NCI-H774 (cell line): ENCODE results near the gene KCNC1.

Experiments used
- DNase-seq: peaks from one replicate; lab custom pipeline; 2025; lab: John Stamatoyannopoulos, UW

Gene KCNC1

GRCh38 chr11:17793642-17794170, 59.1 kb downstream of the KCNC1 start:
- DNase-seq = no peak

GRCh38 chr11:17794981-17795380, 60.4 kb downstream of the KCNC1 start:
- DNase-seq = no peak

GRCh38 chr11:17796154-17796553, 61.6 kb downstream of the KCNC1 start:
- no peak for DNase-seq

GRCh38 chr11:17798253-17798652, 63.7 kb downstream of the KCNC1 start:
- no peak for DNase-seq

GRCh38 chr11:17798716-17799115, 64.1 kb downstream of the KCNC1 start:
- DNase-seq = no peak

GRCh38 chr11:17799147-17799546, 64.6 kb downstream of the KCNC1 start:
- no peak for DNase-seq

GRCh38 chr11:17801166-17801565, 66.6 kb downstream of the KCNC1 start:
- no peak for DNase-seq

GRCh38 chr11:17802491-17802890, 67.9 kb downstream of the KCNC1 start:
- no peak for DNase-seq

GRCh38 chr11:17803754-17804334, 69.3 kb downstream of the KCNC1 start:
- DNase-seq = no peak

GRCh38 chr11:17805043-17805442, 70.5 kb downstream of the KCNC1 start:
- no peak for DNase-seq

GRCh38 chr11:17805873-17806272, 71.3 kb downstream of the KCNC1 start:
- DNase-seq = no peak

GRCh38 chr11:17807034-17807433, 72.5 kb downstream of the KCNC1 start:
- no peak for DNase-seq

- no peak for DNase-seq
These were observed 75.5 kb downstream of the KCNC1 start for GRCh38 chr11:17810041-17810440.

- no peak for DNase-seq
These were observed 76.2 kb downstream of the KCNC1 start for GRCh38 chr11:17810746-17811145.

- DNase-seq = no peak
These were observed 76.8 kb downstream of the KCNC1 start for GRCh38 chr11:17811352-17811751.

GRCh38 chr11:17812091-17812864, 77.7 kb downstream of the KCNC1 start:
- DNase-seq = peak; percentile 36

GRCh38 chr11:17812865-17813187, 78.2 kb downstream of the KCNC1 start:
- no peak for DNase-seq

- no peak for DNase-seq
These were observed 78.9 kb downstream of the KCNC1 start for GRCh38 chr11:17813391-17814059.

GRCh38 chr11:17814546-17814945, 80.0 kb downstream of the KCNC1 start:
- DNase-seq = no peak

GRCh38 chr11:17816232-17816931, 81.8 kb downstream of the KCNC1 start:
- DNase-seq = no peak

GRCh38 chr11:17821648-17822400, 87.2 kb downstream of the KCNC1 start:
- DNase-seq = no peak

- DNase-seq = no peak
These were observed 87.8 kb downstream of the KCNC1 start for GRCh38 chr11:17822401-17822781.
